ENCODE measurements around the gene LOXL1.

GRCh38 chr15:73900095-73900712 is 26.1 kb upstream of the LOXL1 start:
- TF ChIP-seq, protein P1, sequence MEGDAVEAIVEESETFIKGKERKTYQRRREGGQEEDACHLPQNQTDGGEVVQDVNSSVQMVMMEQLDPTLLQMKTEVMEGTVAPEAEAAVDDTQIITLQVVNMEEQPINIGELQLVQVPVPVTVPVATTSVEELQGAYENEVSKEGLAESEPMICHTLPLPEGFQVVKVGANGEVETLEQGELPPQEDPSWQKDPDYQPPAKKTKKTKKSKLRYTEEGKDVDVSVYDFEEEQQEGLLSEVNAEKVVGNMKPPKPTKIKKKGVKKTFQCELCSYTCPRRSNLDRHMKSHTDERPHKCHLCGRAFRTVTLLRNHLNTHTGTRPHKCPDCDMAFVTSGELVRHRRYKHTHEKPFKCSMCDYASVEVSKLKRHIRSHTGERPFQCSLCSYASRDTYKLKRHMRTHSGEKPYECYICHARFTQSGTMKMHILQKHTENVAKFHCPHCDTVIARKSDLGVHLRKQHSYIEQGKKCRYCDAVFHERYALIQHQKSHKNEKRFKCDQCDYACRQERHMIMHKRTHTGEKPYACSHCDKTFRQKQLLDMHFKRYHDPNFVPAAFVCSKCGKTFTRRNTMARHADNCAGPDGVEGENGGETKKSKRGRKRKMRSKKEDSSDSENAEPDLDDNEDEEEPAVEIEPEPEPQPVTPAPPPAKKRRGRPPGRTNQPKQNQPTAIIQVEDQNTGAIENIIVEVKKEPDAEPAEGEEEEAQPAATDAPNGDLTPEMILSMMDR (conservative IDR thresholded peaks at IDR 0.05; ENCODE audit: low read length), result no peak
- no peak for TF ChIP-seq EZH2phosphoT487 (IDR thresholded peaks at IDR 0.05; ENCODE audit: borderline replicate concordance, low read depth, low read length)
